HG03378 (cell line): ENCODE data around the gene VAC14.
"Not testable (repeated sequence)": the region's sequence is repeated elsewhere in the genome, so short reads cannot be mapped to it uniquely, and the experiment has no call there.

Experiments
- ATAC-seq: cut with Tn5 transposase; IDR thresholded peaks from one replicate; pipeline ENCODE4 v1.9.1; 2021; ENCODE audit warnings: mild to moderate bottlenecking, moderate library complexity; ENCODE audit not compliant: unreplicated experiment

VAC14 gene

DNA sequence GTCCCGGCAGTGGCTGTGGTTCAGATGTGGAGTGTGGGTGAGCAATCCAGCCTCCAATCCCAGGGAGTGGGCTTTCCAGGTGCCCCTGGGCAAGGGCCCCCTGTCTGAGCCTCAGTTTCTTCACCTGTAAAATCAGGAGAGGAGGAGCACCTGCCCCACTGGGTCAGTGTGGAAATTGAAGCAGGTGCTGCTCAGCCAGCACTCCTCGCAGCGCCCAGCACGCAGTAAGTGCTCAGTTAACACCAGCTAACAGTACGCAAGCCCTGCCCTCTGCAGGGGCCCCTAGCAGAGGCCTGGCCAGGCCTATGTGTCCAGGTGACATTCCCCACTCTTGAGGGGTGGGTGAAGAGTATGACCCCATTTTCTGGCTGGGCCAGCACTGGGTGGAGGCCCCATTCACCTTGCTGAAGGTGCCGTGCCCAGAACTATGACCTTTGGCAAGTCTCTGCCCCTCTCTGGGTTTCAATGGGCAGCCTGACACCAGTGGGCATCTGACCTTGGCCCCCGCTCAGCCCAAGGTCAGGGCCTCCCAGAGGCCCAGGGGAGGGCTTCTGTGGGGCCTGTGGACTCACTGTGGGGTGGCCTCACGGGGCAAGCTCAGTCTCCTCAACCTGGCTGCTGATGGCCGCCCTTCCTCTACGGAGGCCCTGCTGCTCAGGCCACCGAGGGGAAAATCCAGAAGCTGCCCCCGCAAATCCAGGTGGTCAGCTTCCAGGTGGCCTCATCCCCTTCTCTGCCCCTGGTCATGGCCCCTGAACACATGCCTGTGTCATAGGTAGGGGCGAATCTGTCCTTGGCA, 117.6 kb downstream of the VAC14 start:
- ATAC-seq: no peak

DNA sequence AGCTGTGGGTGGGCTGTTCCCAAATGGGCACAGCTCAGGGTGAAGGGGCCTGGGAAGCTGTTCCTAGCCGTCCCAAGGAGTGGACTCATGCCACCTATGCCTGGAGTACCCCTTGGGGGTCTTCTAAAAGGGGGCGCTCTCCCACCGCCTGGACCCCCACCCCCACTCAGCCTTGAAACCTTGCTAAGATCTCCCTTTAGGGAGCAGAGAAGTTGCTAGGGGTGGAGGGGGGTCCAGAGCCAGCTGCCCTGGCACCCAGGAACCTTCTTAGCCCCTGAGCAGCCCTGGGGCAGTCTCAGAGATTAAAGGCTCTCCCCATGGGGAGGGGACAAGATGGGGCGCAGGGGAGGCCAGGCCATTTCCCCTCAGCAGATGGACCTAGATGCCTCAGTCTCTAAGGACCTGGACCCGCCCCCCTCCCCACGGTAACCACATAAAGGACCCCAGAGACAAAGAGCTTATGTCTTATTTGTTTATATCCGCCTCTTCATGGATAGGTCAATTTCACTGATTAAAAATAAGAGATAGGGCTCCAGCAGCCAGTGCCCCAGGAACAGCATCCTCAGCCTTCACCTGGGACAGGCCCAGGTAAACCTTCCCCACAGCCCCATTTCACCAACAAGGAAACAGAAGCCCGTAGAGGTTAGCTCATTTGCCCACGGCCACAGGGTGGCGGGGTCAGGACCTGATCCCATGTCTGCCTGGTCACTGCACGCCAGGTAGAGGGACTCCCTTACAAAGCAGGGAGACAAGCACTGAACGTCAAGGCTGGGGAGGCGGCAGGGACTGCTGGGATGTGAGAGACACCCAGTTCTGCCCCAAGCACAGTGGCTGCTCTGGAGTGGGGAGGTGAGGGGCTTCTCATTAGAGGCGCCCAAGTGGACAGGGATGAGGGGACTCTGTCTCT, 118.5 kb downstream of the VAC14 start:
- ATAC-seq: no peak

DNA sequence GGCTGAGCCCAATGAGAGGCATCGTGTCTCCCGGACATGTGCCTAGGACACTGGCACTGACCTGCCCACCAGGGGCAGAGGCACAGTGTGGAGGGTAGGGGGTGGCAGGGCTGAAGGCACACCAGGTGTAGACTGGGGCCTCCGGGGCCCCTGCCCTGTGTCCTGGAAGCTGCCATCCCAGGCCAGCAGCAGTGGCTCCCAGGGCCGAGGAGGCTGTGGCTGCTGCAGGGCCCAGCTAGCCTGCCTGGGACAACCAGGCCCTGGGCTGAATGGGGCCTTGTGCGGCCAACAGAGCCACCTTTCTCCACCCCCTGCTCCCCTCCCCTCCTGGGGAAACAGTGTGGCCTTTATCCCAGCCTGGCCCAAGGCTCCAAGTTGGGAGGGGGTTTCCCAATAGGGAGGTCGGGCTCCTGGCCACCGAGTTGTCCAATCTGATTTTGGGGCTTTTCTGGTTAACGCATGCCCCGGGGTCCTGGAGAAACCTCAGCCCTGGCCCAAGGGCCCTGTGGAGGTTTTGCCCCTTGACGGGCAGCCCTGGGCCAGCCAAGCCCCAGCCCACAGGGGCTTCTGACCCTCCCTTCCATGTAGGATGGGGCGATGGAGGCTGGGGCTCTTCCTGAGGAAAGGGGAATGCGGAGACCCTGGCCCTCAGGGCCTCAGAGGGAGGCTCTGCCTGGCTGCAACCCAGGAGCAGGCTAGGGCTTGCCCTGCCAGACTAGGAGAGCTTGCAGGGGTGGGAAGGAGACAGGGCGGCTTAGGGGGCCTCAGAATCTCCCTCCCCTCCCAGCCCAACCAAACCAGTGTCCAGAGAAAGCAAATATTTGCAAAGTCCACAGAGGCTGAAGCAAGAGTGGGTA, 119.3 kb downstream of the VAC14 start:
- no peak for ATAC-seq

DNA sequence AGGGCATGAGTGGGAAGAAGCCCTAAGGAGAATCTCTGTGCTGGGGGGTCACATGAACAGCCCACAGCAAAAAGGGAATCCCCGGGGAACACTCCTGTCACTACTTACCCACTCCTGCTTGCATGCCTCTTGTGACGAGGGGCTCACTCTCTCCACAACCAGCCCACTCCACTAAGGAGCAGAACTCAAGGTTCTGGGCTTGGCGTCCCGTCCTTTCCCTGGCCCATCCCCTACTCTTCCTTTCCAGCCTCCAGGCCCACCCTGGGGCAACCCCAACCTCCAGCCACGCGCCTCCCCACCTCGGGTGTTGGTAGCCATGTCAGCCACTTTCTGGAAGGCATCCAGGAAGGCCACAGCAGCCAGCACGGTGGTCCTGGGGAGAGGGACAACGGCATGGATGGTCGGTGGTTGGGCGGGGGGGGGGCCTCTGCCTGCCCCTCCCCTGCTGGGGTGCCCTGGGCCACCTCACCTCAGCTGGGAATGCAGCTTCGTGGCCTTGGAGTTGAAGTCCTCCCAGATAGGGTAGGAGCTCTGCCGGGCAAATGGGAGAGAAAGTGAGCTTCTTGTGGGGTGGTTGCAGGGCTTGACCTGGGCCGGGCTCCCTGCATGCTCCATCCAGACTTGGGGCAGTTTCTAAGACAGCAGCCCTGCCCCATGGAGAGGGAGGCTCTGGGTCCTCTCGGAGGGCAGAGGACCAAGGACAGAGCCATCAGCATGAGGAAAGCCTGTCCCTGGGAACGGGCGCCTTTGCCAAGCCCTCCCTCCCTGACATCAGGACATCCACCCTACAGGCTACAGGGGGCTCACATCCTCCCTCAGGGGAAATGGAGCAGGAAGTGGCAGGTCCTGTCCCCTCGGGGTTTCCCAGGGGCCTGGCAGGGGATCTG, 120.2 kb downstream of the VAC14 start:
- ATAC-seq: no peak

DNA sequence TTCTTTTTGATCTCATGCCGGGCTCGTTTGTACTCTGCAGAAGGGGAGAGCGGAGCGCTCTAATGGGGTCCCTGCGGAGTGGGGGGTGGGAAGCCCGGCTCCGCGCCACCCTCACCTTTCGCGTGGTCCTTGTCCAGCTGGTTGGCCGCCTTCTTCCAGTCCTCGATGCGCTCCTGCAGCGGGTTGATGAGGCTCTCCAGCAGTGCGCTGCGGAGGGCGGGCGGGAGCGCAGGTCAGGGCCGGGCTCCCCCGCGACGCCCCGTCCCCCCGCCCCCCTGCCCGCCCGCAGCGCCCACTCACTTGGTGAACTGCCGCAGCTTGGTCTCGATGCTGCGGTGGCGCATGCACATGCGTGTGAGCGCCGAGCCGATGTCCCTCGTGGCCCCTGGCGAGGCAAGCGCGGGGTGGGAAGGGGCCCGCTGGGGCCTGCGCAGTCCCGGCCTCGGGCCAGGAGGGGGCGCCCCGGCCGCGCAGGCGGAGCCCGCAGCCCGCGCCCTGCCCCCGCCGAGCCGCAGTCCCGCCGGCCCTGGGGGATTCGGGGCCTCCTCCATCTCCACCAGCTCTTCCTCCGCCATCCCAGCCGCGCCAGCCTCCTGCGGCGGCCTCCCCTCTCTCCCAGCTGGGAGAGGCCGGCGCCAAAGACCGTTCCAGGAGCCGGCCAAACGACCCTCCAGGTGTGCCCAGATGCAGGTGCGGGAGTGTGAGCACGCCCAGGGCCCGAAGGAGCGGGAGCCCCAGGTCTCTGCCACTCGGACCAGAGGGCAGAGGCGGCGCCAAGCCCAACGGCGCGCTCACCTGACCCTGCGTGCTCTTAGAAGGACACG, 121.1 kb downstream of the VAC14 start:
- ATAC-seq: no peak

DNA sequence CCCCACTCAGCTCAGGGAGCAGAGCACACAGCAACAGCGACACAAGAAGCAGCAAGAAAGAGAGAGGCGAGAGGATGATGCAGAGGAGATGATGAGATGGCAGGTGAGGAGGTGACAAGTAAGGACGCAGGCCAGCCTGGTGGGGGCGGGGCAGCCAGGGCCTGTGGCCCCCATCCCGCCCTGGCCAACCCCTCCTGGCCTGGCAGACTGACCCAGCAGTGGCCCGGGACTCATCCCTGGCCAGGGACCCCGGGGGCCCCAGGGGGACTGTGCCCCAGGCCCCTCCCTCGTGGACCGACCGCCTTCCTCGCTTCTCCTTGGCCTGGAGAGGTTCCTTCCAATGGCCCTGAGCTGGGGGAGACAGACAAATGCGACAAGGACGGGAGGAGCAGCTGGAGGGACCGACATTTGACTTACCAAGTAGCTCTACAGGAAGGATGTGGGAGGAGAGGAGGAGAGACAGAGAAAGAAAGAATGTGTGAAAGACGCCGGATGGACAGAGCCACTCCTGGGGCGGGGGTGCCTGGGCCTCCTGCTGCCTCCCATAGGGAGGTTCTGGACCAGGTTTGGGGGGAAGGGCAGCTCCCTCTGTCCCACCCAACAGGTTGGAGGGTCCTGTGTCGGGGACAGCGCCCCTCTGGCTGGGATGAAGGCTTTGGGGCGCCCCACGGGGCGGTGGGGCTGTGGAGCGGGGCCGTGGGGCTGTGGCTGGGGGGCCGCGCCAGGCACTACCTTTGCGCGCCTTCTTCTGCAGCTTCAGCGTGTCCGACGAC, 121.9 kb downstream of the VAC14 start:
- ATAC-seq: no peak

DNA sequence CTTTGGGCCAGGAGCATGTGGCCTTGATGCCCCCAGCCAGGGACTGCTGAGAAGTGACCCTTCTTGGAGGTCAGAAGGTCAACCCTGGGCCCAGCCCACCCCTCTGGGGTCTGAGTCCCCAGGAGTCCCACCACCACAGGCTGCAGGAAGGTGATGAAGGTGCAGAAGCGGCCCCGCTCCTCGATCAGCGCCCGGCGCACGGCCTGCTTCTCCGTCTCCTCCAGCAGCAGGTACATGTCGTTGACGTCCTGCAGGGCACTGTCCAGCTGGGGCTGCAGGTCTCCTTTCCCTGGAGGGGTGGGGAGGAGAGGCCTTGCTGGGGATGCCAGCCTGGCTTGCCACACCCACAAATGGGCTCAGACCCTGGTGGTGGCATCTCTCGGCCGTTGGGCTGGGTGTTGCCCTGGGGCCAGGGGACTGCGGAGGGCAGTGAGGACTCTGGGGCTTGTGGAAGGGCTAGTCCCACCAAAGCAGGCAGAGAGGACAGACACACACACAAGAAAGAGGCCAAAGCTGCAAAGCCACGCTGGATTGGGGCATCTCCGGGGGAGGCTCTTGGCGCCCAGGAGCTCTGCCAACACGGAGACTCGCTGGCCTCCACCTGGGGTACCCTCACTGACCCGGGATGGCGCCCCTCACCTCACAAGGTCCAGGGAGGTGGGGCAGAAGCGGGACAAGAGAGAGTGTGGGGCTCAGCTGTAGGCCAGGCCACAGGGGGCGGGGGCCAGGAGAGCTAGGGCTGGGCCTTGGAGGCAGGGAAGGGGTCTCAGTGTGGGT, 122.6 kb downstream of the VAC14 start:
- no peak for ATAC-seq

DNA sequence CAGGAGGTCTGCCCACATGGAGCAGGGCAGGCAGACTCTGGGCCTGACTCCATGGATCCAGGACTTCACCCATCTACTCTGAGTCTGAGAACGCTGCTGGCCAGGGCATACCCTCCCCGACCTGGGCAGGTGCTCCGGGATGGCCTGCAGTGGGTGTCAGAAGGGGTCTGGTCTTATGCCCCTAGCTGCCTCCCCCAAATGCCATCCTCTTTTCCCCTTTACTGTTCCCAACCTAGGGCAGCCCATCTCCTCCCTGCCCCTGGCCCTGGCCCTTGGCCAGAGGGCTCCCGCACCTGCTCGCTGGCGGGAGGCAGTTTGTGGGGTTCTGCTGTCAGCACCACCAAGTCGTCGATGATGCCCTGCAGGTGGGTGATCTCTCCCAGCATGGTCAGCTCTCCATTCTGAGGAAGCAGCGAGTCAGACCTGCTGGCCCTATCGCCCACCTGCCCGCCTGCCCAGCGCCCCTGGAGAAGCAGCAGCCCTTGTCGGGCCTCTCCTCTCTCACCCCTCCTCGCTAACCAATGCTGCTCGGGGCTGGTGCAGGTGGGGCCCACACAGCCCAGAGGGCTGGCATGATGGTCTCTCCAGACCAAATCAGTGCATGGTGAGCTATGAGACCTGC, 123.3 kb downstream of the VAC14 start:
- no peak for ATAC-seq

DNA sequence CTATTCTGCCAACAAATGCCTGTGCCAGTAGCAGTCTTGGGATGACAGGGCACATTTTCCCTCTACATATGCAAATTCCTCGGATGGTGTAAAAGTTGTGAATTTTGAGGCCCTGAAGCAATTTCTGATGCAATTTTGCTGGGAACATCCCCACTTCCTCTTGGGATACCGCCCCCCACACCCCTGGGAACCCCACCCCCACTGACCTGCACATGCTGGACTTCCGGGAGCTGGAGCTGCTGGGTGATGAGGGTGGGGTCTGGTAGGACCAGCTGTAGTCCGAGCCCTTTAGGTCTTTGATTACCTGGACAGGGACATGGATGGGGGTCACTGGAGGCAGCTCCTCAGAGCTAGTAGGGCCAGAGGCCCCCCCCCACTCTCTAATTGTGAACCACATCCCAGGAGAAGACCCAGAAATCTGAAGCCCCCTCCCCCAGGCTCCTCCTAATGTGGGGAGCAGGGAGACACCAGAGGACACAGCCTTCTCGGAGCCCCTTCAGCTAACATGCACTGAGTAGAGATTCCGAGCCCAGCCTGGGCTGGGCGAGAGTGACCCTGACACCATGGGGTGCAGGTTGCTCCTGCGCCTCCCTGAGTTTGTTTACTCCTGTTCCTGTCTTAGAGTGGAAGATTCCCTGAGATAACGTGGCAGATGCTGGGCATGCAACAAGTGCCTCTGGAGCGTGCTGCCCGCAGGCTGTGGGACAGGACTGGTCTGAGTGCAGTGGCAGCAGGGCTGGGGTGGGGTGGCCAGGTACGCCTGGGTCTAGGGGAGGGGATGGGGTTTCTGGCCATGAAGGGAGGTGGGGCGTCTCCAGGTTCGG, 124.1 kb downstream of the VAC14 start:
- ATAC-seq: no peak

DNA sequence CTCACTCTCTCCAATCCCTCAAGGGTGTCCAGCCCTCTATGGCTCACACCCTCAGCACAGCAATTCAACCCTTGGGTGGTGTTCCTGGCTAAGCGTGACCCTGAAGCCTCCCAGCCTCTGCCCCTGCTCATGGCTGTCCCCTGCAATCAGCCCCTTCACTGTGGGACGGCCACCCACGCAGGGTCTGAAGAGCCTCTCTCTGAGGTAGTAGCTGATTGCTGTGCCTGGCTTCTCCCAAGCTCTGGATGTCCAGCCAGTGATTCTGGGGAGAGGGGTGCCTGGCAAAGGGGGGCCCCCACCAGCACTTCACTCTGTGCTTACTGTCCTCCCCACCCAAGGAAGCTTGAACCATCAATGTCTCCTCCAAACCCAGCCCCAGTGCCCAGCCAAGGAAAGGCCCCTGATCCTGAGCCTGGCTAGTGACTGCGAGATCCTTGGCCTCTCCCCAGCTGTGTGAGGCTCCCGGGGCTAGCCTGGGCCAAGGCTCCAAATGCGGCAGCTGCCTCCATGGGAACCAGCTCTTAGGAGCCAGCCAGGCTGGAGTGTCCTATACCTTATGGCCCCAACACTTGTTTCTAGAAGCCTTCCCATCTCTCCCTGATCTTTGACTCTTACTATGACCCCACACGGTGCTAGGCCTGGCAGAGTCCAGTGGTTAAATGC, 125.0 kb downstream of the VAC14 start:
- ATAC-seq: no peak

DNA sequence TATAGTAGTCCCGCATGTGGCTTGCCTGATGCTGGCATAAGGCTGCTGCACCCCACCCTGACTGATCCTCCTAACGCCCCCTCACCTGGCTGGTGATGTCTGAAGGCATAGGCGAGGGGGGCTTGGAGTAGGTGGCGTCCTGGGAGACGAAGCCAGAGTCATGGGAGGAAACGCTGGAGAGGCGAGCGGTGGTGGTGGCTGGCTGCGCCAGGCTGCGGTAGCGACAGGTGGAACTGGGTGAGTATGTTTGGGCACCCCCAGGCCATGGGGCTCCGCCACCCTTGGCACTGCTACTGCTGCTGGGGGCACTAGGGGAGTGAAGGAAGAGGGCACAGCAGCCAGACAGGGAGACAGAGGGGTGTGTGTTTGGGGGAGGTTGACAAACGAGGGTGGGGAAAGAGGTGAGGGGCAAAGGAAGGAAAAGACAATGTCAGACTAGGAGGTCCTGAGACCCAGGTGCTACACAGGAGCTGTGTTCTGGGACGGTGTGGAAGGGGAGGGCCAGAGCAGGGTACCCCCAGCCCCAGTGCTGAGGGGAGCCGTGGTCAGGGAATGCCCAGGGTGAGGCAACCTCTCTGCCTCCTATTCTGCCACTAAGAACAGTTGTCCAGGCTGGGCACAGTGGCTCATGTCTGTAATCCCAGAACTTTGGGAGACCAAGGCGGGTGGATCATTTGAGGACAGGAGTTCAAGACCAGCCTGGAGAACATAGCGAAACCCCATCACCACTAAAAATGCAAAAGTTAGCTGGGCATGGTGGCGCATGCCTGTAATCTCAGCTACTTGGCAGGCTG, 126.5 kb downstream of the VAC14 start:
- ATAC-seq: no peak

DNA sequence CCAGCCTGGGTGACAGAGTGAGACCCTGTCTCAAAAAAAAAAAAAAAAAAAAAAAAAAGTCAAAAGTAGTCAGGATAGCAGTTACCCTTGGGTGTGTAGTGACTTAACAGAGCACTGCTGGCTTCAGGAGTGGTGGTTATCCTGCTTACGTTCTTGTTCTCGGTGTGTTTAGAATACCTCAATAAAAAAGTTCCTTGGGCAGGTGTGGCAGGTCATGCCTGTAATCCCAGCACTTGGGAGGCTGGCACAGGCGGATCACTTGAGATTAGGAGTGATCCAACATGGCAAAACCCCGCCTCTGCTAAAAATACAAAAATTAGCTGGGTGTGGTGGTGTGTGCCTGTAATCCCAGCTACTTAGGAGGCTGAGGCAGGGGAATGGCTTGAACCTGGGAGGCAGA, 130.0 kb downstream of the VAC14 start:
- ATAC-seq: not testable (repeated sequence)

DNA sequence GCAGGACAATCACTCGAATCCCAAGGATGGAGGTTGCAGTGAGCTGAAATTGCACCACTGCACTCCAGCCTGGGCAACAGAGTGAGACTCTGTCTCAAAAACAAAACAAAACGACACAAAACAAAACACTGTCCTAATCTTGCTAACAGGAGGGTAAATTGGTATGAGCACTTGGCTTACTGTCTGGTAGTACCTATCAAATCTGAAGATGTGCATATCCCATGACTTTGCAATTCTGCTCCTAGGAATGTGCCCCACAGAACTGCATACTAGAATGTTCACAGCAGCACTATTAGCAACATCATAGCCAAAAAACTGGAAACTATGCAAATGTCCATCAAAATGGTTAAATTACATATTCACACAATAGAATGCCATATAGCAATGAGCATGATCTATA, 130.8 kb downstream of the VAC14 start:
- no peak for ATAC-seq

DNA sequence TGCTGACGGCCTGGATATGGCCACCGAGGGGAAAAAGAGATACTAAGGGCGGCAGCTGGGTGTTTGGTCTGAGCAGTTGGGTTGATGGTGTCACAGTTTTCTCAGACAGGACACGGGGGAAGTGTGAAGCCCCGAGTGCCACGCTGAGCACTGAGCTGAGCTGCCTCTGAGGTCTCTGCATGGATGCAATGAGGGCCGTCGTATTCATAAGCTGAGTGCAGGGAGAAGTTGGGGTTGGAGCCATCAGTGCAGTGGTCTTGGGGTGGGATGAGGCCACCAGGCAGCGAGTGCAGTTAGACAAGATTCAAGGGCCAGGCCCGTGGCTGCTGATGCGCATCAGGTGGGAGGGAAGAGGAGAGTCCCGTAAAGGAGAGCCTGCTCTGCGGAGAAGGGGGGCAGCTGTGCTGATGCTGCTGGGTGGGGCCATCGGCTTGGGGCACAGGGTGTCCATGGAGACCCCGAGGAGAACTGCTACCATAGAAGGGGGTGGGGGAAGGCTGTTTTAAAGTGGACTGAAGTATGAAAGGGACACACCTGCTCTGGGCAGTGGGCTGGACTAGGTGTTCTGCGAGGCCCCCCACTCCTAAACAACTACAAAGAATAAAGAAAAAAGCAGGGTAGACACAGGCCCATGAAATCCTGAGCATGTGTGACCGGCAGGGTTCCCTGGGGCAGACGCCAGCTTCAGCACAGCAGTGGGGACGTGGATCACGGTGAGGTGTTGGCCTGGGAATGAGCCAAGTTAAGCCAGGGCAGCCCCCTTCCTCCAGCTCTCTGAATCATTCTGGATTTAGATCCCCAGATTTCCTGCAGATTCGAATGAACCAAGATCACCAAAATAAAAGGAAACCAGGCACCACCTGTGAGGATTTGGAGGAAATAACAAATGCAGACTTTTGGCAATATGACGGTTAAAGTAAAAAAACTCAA, 134.9 kb downstream of the VAC14 start:
- no peak for ATAC-seq
